OCI-LY7 (cell line): ENCODE results near the gene LYVE1. TPM values are rescaled to one million over a fixed set of nuclear protein-coding genes. Genes with fewer than 3 reads are reported as not detected.

ENCODE experiments used
- BruUV-seq: library from RNA; stranded (reverse); fragments of 400-500 nt; replicated peaks from 2 replicates; lab custom pipeline; 2021; lab: Mats Ljungman, UMichigan
- CTCF ChIA-PET: fragments of 300-600 bp; sonication (Branson Sonifier 250); formaldehyde crosslinking; loops from one replicate; lab custom pipeline; 2022; ENCODE audit warnings: antibody characterized with exemption; ENCODE audit not compliant: unreplicated experiment; lab: Charles Lee
- POLR2A ChIA-PET: fragments of 300-600 bp; sonication (Branson Sonifier 250); formaldehyde crosslinking; loops from one replicate; lab custom pipeline; 2022; ENCODE audit warnings: antibody characterized with exemption; lab: Charles Lee
- DNase-seq: peaks from one replicate; pipeline ENCODE4 v3.0.0-alpha.2; 2015; ENCODE audit warnings: low spot score
- H2AFZ ChIP-seq: fragments of 200-600 bp; sonication (generic), shearing (Covaris generic); 2 replicates; pipeline ENCODE4 v1.6.1; 2014; ENCODE audit warnings: mild to moderate bottlenecking, antibody characterized with exemption, low read length, moderate library complexity
- H3K27ac ChIP-seq: fragments of 200-600 bp; sonication (generic); 2 replicates; pipeline ENCODE4 v1.5.1; 2014; ENCODE audit warnings: mixed run types, low read depth, mild to moderate bottlenecking, moderate library complexity, low read length, inconsistent platforms; ENCODE audit not compliant: poor library complexity, severe bottlenecking
- H3K36me3 ChIP-seq: fragments of 200-600 bp; sonication (generic); 2 replicates; pipeline ENCODE4 v1.6.1; 2014; ENCODE audit warnings: mild to moderate bottlenecking, antibody characterized with exemption, low read length, moderate library complexity, mixed read lengths; ENCODE audit not compliant: insufficient read depth
- H3K4me1 ChIP-seq: fragments of 200-600 bp; sonication (generic); 2 replicates; pipeline ENCODE4 v1.5.1; 2014; ENCODE audit warnings: mild to moderate bottlenecking, low read length; ENCODE audit not compliant: insufficient read depth, poor library complexity, severe bottlenecking
- H3K4me2 ChIP-seq: fragments of 200-600 bp; sonication (generic); 2 replicates; pipeline ENCODE4 v1.6.1; 2014; ENCODE audit warnings: mild to moderate bottlenecking, low read length
- H3K4me3 ChIP-seq: fragments of 200-600 bp; sonication (generic); 2 replicates; pipeline ENCODE4 v1.5.1; 2014; ENCODE audit warnings: mild to moderate bottlenecking, low read depth, low read length; ENCODE audit not compliant: poor library complexity, severe bottlenecking
- H3K79me2 ChIP-seq: fragments of 200-600 bp; sonication (generic); 2 replicates; pipeline ENCODE4 v1.6.1; 2016; ENCODE audit warnings: low read depth, mild to moderate bottlenecking, low read length, moderate library complexity, mixed read lengths; ENCODE audit not compliant: insufficient read depth
- H3K9me2 ChIP-seq: fragments of 200-600 bp; sonication (generic); 2 replicates; pipeline ENCODE4 v1.6.1; 2016; ENCODE audit warnings: mild to moderate bottlenecking, low read length, mixed read lengths; ENCODE audit not compliant: insufficient read depth
- H3K9me3 ChIP-seq: fragments of 200-600 bp; sonication (generic); 2 replicates; pipeline ENCODE4 v1.6.1; 2014; ENCODE audit warnings: mild to moderate bottlenecking, mixed run types, low read length, mixed read lengths
- H4K20me1 ChIP-seq: fragments of 200-600 bp; sonication (generic); 2 replicates; pipeline ENCODE4 v1.6.1; 2014; ENCODE audit warnings: mild to moderate bottlenecking, antibody characterized with exemption, low read length, moderate library complexity, mixed read lengths; ENCODE audit not compliant: insufficient read depth
- EZH2phosphoT487 ChIP-seq: fragments of 200-600 bp; sonication (generic); IDR thresholded peaks from 2 replicates; pipeline ENCODE4 v1.6.1; 2018; ENCODE audit warnings: low read depth, borderline replicate concordance, mild to moderate bottlenecking, mixed run types, antibody characterized with exemption, low read length, moderate library complexity, mixed read lengths
- intact Hi-C: fragments of 100-400 bp; cut with micrococcal nuclease; formaldehyde crosslinking; loops from one replicate; pipeline ENCODE4 v1.10.0; 2022; ENCODE audit not compliant: unreplicated experiment
- total RNA-seq, 2 experiments: library from RNA; depleted of rRNA in 1 of 2; stranded (reverse); fragments of >200 nt in 1 of 2; shearing (Covaris generic) in 1 of 2; gene quantifications; 2 replicates each; pipeline ENCODE4 v1.2.3, GENCODE V29; 2014 to 2022
- TF ChIP-seq, protein P1 (sequence below): fragments of 200-600 bp; sonication (generic); conservative IDR thresholded peaks from 2 replicates; pipeline ENCODE4 v1.5.1; 2014; ENCODE audit warnings: mild to moderate bottlenecking, antibody characterized with exemption, low read length, moderate library complexity, mixed read lengths

The LYVE1 gene
- total RNA-seq, 2 experiments from 2014 or later: not detected

DNA sequence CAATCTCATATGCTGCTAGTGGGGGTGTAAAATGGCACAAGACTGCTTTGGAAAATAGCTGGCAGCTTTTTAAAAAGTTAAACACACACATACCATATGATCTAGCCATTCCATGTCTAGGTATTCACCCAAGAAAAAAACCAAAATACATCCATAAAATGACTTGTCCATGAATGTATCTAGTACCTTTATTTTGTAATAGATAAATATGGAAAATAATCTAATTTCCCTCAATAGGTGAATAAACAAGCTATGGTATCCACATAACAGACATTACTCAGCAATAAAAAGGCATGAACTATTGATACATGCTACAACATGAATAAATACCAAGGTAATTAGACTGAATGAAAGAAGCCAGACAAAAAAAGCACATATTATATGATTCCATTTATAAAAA lies 50.3 kb downstream of the LYVE1 start:
- Histone ChIP-seq H3K9me3 (no peaks in the 10 kb centered on the region), H2AFZ (no peak overlapping the region), H3K4me1 (no peaks in the 10 kb centered on the region), H4K20me1 (no peaks in the 10 kb centered on the region), H3K4me3 (no peak overlapping the region), H3K27ac (no peak overlapping the region), H3K36me3 (peaks cover 32% of the 10 kb centered on the region; the same call in 1 of the 2 replicates), H3K79me2 (no peaks in the 10 kb centered on the region), H3K9me2 (no peaks in the 10 kb centered on the region), H3K4me2 (no peak overlapping the region)
- POLR2A ChIA-PET: interaction anchor here (1.8 kb wide), 1 partner anchor 14 kb away, joined by 7 read pairs; no protein-coding TSS in a partner anchor
- CTCF ChIA-PET: no interaction called here
- no TSS peak for BruUV-seq
- intact Hi-C loops: loop anchor here (5.0 kb wide), 2 partner anchors 111 to 134 kb away; no protein-coding TSS in a partner anchor
- DNase-seq: no peak
- TF ChIP-seq, protein P1, sequence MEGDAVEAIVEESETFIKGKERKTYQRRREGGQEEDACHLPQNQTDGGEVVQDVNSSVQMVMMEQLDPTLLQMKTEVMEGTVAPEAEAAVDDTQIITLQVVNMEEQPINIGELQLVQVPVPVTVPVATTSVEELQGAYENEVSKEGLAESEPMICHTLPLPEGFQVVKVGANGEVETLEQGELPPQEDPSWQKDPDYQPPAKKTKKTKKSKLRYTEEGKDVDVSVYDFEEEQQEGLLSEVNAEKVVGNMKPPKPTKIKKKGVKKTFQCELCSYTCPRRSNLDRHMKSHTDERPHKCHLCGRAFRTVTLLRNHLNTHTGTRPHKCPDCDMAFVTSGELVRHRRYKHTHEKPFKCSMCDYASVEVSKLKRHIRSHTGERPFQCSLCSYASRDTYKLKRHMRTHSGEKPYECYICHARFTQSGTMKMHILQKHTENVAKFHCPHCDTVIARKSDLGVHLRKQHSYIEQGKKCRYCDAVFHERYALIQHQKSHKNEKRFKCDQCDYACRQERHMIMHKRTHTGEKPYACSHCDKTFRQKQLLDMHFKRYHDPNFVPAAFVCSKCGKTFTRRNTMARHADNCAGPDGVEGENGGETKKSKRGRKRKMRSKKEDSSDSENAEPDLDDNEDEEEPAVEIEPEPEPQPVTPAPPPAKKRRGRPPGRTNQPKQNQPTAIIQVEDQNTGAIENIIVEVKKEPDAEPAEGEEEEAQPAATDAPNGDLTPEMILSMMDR: no peak
- no peak for TF ChIP-seq EZH2phosphoT487

DNA sequence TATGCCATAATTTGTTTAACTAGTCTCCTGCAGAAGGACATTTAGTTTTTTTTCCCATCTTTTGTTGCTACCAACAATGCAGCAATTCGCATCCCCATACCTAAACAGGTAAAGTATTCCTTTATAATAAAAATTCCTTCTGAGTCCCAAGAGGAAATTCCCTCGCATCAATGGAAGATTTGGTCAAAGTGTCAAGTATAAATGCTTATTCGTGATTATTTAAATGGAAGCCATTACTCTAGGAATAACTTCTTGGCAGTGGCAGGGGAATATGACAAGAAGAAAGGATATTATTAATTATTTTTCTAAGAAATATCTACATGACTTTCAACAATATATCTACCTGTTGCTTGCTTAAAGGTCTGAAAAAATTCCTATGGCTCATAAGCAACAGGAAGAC lies 53.0 kb downstream of the LYVE1 start:
- CTCF ChIA-PET: no interaction called here
- H3K27ac ChIP-seq: no peak overlapping the region
- H3K79me2 ChIP-seq: no peaks in the 10 kb centered on the region
- no TSS peak for BruUV-seq
- H2AFZ ChIP-seq: no peak overlapping the region
- no peaks in the 10 kb centered on the region for H3K9me3 ChIP-seq
- H3K4me2 ChIP-seq: no peak overlapping the region
- no peak for TF ChIP-seq EZH2phosphoT487
- TF ChIP-seq, protein P1: no peak
- POLR2A ChIA-PET: interaction anchor here (0.5 kb wide), 1 partner anchor 215 kb away, joined by 3 read pairs; no protein-coding TSS in a partner anchor
- intact Hi-C loops: loop anchor here (5.0 kb wide), 2 partner anchors 108 to 137 kb away; no protein-coding TSS in a partner anchor
- no peaks in the 10 kb centered on the region for H3K9me2 ChIP-seq
- H3K36me3 ChIP-seq: peaks cover 24% of the 10 kb centered on the region
- no peaks in the 10 kb centered on the region for H3K4me1 ChIP-seq
- H4K20me1 ChIP-seq: no peaks in the 10 kb centered on the region
- no peak for DNase-seq
- no peak overlapping the region for H3K4me3 ChIP-seq

DNA sequence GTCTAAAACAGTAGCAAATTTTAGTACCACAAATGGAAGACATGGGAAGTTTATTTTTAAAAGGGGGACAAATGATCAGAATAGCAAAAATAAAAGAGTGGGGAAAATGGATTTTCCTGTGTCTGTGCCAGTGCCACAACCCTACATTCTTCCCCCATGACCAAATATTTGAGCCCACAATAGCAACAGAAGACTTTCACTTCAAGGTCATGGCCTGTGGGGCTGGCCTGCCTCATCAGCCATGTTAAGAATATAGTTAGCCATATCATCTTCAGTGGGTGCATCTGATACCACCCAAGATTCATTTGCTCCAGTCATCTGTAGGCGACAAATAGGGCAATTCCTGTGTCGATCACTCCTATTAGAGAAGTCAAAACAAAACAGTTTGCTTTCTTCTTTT lies 53.8 kb downstream of the LYVE1 start:
- no peaks in the 10 kb centered on the region for H3K9me3 ChIP-seq
- no peak overlapping the region for H3K4me2 ChIP-seq
- ChIA-PET CTCF (no interaction called here), POLR2A (no interaction called here)
- peaks cover 24% of the 10 kb centered on the region for H3K36me3 ChIP-seq
- no peak for DNase-seq
- no peaks in the 10 kb centered on the region for H4K20me1 ChIP-seq
- no peaks in the 10 kb centered on the region for H3K4me1 ChIP-seq
- no peak overlapping the region for H3K4me3 ChIP-seq
- no peak overlapping the region for H2AFZ ChIP-seq
- no peak for TF ChIP-seq EZH2phosphoT487
- TF ChIP-seq, protein P1: no peak
- H3K79me2 ChIP-seq: no peaks in the 10 kb centered on the region
- H3K27ac ChIP-seq: no peak overlapping the region
- no TSS peak for BruUV-seq
- intact Hi-C loops: loop anchor here (5.0 kb wide), 2 partner anchors 107 to 138 kb away; no protein-coding TSS in a partner anchor
- no peaks in the 10 kb centered on the region for H3K9me2 ChIP-seq
